G401.6 (cell line): ENCODE data around the gene HIPK4.
"Not testable (repeated sequence)": the region's sequence is repeated elsewhere in the genome, so short reads cannot be mapped to it uniquely, and the experiment has no call there.

Experiments
- FAIRE-seq: peaks from 2 replicates; lab custom pipeline; 2012; peaks lifted over from hg19 to GRCh38; lab: Jason Lieb, UNC

The HIPK4 gene

DNA sequence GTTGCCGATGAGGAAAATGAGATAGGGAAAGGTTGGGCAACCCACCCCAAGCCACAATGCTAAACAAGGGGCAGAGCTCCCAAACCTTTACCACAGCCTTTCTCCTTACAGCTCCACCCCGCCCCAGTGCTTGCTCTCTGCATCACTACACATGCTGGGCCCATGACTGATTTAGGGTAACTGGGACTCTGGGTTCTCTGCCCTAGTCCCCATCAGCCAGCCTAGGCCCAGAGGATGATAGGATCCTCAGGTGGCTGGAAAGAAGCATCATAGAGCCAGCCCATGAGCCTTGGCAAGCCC is 53.4 kb downstream of the HIPK4 start:
- FAIRE-seq: no peak

DNA sequence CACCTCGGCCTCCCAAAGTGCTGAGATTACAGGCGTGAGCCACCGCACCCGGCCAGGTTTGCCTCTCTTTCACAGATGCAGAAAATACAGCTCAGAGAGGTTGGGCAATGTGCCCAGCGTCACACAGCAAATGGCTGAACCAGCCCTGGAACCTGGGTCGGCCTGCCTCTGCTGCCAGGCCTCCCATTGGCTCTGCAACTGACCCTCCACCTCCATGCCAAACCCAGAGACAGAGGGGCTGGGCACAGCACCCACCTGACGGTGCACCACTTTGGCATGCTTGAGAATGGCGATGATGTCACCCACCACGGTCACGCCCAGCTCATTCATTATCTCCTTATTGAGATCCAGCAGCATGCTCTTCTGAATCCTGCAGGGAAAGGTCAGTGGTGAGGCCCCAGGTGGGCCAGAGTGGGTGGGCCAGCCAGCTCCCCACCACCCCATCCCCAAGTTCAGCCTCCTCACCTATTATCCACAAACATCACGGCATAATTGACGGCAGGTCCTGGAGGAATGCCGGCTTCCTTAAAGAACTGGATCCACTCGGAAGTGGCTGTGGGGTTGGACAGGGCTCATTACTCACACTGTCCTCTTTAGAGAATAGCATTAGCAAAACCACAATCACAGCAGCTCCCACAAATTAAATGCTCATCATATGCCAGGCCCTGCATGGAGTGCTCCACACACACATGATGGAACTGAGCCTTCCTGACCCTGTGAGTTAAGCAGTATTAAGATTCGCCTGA is 54.0 kb downstream of the HIPK4 start:
- FAIRE-seq: no peak

DNA sequence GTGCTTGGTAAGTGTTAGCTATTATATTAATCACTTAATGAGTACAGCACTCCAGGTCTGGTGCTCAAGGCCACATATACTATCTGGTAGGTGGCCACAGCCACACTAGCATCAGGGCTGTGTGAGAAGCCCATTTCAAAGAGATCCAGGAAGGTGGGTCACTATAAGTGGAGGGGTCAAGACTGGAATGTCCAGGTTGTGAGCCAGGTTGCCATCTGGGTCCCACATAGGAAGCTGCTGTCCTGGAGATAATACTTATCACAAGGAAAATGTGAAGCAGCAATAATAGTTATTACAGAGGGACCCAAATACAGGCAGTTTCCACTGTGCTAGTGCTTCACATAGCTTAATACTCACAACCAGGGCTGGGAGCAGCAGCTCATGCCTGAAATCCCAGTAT is 54.9 kb downstream of the HIPK4 start:
- no peak for FAIRE-seq

DNA sequence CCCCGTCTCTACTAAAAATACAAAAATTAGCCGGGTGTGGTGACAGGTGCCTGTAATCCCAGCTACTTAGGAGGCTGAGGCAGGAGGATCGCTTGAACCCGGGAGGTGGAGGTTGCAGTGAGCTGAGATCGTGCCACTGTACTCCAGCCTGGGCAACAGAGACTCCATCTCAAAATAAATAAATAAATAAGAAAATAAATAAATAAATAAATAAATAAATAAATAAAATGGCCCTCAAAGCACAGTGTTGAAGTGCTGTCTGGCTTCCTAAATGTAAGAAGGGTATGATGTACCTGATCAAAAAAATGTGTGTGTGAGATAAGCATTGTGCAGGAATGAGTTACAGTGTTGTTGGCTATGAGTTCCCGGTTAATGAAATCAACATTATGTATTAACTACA is 56.9 kb downstream of the HIPK4 start:
- not testable (repeated sequence) for FAIRE-seq

DNA sequence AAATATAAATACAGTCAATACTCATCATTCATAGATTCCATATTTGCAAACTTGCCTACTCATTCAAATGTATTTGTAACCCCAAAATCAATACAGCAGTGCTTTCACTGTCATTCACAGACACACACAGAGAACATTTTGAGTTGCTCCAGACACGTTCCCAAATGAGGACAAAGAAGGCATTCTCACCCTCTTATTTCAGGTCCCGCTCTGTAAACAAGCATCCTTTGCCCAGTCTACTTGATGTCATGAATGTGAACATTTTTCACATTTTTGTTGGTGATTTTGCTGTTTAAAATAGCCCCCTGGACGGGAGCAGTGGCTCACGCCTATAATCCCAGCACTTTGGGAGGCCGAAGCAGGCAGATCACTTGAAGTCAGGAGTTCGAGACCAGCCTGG is 57.3 kb downstream of the HIPK4 start:
- FAIRE-seq: no peak

DNA sequence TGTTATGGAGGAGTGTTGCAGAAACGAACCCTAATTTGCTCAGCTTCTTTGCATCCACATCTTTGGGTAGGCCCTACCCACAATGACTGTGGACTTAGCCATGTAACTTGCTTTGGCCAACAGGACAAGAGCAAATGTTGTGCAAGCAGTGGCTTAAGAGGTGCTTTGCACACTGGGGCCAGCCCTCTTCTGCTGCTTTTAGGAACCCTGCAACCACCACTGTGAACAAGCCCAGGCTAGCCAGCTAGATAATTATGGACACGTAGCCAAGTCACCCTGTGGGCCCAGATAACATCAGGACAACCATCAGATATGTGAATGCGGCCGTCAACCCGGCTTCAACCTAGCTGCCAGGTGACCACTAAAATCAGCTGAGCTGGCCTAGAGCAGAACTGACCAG is 58.9 kb downstream of the HIPK4 start:
- FAIRE-seq: no peak
